Activated naive CD8-positive, alpha-beta T cell treated with anti-CD3 and anti-CD28 coated beads for 36 hours (primary cell): ENCODE results near the gene NAT8L. TPM values are rescaled to one million over a fixed set of nuclear protein-coding genes. Genes with fewer than 3 reads are reported as not detected.

ENCODE experiments used
- DNase-seq: peaks from one replicate; pipeline ENCODE4 v3.0.0; 2021
- H3K27ac Mint-ChIP-seq: one replicate; pipeline ENCODE4 v1.8.0; 2022; ENCODE audit warnings: mild to moderate bottlenecking, moderate library complexity, mixed read lengths
- H3K27me3 Mint-ChIP-seq: one replicate; pipeline ENCODE4 v1.8.0; 2022; ENCODE audit warnings: mild to moderate bottlenecking, mixed read lengths
- H3K36me3 Mint-ChIP-seq: one replicate; pipeline ENCODE4 v1.8.0; 2021; ENCODE audit warnings: mild to moderate bottlenecking, mixed read lengths
- H3K4me1 Mint-ChIP-seq: one replicate; pipeline ENCODE4 v1.8.0; 2021; ENCODE audit warnings: mixed read lengths
- H3K4me3 Mint-ChIP-seq: one replicate; pipeline ENCODE4 v1.8.0; 2022; ENCODE audit warnings: mild to moderate bottlenecking, moderate library complexity, mixed read lengths
- H3K9me3 Mint-ChIP-seq: one replicate; pipeline ENCODE4 v1.8.0; 2022; ENCODE audit warnings: mixed read lengths
- total RNA-seq, 2 experiments: library from RNA; stranded (reverse); gene quantifications; one replicate each; pipeline ENCODE4 v1.2.3, GENCODE V29; 2021

NAT8L gene
- total RNA-seq, 2 experiments from 2014 or later = 0.56 to 0.60 TPM

GRCh38 chr4:2075171-2075986 lies 16.3 kb downstream of the NAT8L start:
- Mint-ChIP-seq H3K36me3 (no peaks in the 10 kb centered on the region), H3K4me1 (peaks cover 2% of the 10 kb centered on the region), H3K27ac (no peak overlapping the region), H3K27me3 (no peaks in the 10 kb centered on the region), H3K4me3 (no peak overlapping the region), H3K9me3 (no peaks in the 10 kb centered on the region)
- no peak for DNase-seq

- peaks cover 2% of the 10 kb centered on the region for H3K4me1 Mint-ChIP-seq
- H3K4me3 Mint-ChIP-seq = no peak overlapping the region
- H3K36me3 Mint-ChIP-seq = no peaks in the 10 kb centered on the region
- DNase-seq = no peak
- H3K27me3 Mint-ChIP-seq = no peaks in the 10 kb centered on the region
- H3K27ac Mint-ChIP-seq = no peak overlapping the region
- H3K9me3 Mint-ChIP-seq = no peaks in the 10 kb centered on the region
Measured at GRCh38 chr4:2075987-2076907, 17.1 kb downstream of the NAT8L start.

GRCh38 chr4:2076908-2077536 lies 17.9 kb downstream of the NAT8L start:
- no peak overlapping the region for H3K4me3 Mint-ChIP-seq
- H3K4me1 Mint-ChIP-seq = peaks cover 2% of the 10 kb centered on the region
- H3K9me3 Mint-ChIP-seq = no peaks in the 10 kb centered on the region
- H3K27me3 Mint-ChIP-seq = no peaks in the 10 kb centered on the region
- no peak overlapping the region for H3K27ac Mint-ChIP-seq
- no peaks in the 10 kb centered on the region for H3K36me3 Mint-ChIP-seq
- no peak for DNase-seq

GRCh38 chr4:2077537-2078460 lies 18.7 kb downstream of the NAT8L start:
- Mint-ChIP-seq H3K9me3 (no peaks in the 10 kb centered on the region), H3K27ac (no peak overlapping the region), H3K36me3 (no peaks in the 10 kb centered on the region), H3K4me3 (no peak overlapping the region), H3K27me3 (no peaks in the 10 kb centered on the region), H3K4me1 (peaks cover 2% of the 10 kb centered on the region)
- DNase-seq = no peak

GRCh38 chr4:2078584-2078983 lies 19.5 kb downstream of the NAT8L start:
- H3K27ac Mint-ChIP-seq = no peak overlapping the region
- H3K9me3 Mint-ChIP-seq = no peaks in the 10 kb centered on the region
- no peaks in the 10 kb centered on the region for H3K27me3 Mint-ChIP-seq
- H3K4me3 Mint-ChIP-seq = no peak overlapping the region
- no peak for DNase-seq
- peaks cover 2% of the 10 kb centered on the region for H3K4me1 Mint-ChIP-seq
- H3K36me3 Mint-ChIP-seq = no peaks in the 10 kb centered on the region

GRCh38 chr4:2079006-2079405 lies 19.9 kb downstream of the NAT8L start:
- no peak for DNase-seq
- no peaks in the 10 kb centered on the region for H3K27me3 Mint-ChIP-seq
- H3K9me3 Mint-ChIP-seq = no peaks in the 10 kb centered on the region
- H3K4me3 Mint-ChIP-seq = no peak overlapping the region
- H3K4me1 Mint-ChIP-seq = peaks cover 2% of the 10 kb centered on the region
- H3K27ac Mint-ChIP-seq = no peak overlapping the region
- no peaks in the 10 kb centered on the region for H3K36me3 Mint-ChIP-seq

- Mint-ChIP-seq H3K27me3 (no peaks in the 10 kb centered on the region), H3K9me3 (no peaks in the 10 kb centered on the region), H3K27ac (no peak overlapping the region), H3K4me3 (no peak overlapping the region), H3K4me1 (peaks cover 2% of the 10 kb centered on the region), H3K36me3 (no peaks in the 10 kb centered on the region)
- no peak for DNase-seq
Measured at GRCh38 chr4:2079926-2080325, 20.8 kb downstream of the NAT8L start.

GRCh38 chr4:2080429-2081300 lies 21.5 kb downstream of the NAT8L start:
- no peak for DNase-seq

GRCh38 chr4:2081540-2081939 lies 22.4 kb downstream of the NAT8L start:
- Mint-ChIP-seq H3K4me1 (peaks cover 2% of the 10 kb centered on the region), H3K27ac (no peak overlapping the region), H3K36me3 (no peaks in the 10 kb centered on the region), H3K9me3 (no peaks in the 10 kb centered on the region), H3K4me3 (no peak overlapping the region), H3K27me3 (no peaks in the 10 kb centered on the region)
- DNase-seq = no peak

More at GRCh38 chr4:2080429-2081300, 21.5 kb downstream of the NAT8L start:
- H3K36me3 Mint-ChIP-seq = no peaks in the 10 kb centered on the region
- no peak overlapping the region for H3K4me3 Mint-ChIP-seq
- no peak overlapping the region for H3K27ac Mint-ChIP-seq
- H3K9me3 Mint-ChIP-seq = no peaks in the 10 kb centered on the region
- no peaks in the 10 kb centered on the region for H3K27me3 Mint-ChIP-seq
- peaks cover 2% of the 10 kb centered on the region for H3K4me1 Mint-ChIP-seq

GRCh38 chr4:2082118-2082517 lies 23.0 kb downstream of the NAT8L start:
- H3K4me1 Mint-ChIP-seq = peaks cover 2% of the 10 kb centered on the region
- H3K27ac Mint-ChIP-seq = no peak overlapping the region
- H3K36me3 Mint-ChIP-seq = no peaks in the 10 kb centered on the region
- H3K4me3 Mint-ChIP-seq = no peak overlapping the region
- DNase-seq = no peak
- no peaks in the 10 kb centered on the region for H3K27me3 Mint-ChIP-seq
- no peaks in the 10 kb centered on the region for H3K9me3 Mint-ChIP-seq

- DNase-seq = no peak
Measured at GRCh38 chr4:2082627-2083026, 23.5 kb downstream of the NAT8L start.

GRCh38 chr4:2083116-2083825 lies 24.1 kb downstream of the NAT8L start:
- no peaks in the 10 kb centered on the region for H3K36me3 Mint-ChIP-seq
- no peaks in the 10 kb centered on the region for H3K4me1 Mint-ChIP-seq
- H3K27ac Mint-ChIP-seq = no peak overlapping the region
- no peaks in the 10 kb centered on the region for H3K9me3 Mint-ChIP-seq
- H3K27me3 Mint-ChIP-seq = no peaks in the 10 kb centered on the region
- no peak overlapping the region for H3K4me3 Mint-ChIP-seq
- DNase-seq = no peak

More at GRCh38 chr4:2082627-2083026, 23.5 kb downstream of the NAT8L start:
- H3K27me3 Mint-ChIP-seq = no peaks in the 10 kb centered on the region
- H3K9me3 Mint-ChIP-seq = no peaks in the 10 kb centered on the region
- H3K27ac Mint-ChIP-seq = no peak overlapping the region
- H3K36me3 Mint-ChIP-seq = no peaks in the 10 kb centered on the region
- no peak overlapping the region for H3K4me3 Mint-ChIP-seq
- peaks cover 2% of the 10 kb centered on the region for H3K4me1 Mint-ChIP-seq

- Mint-ChIP-seq H3K4me1 (no peaks in the 10 kb centered on the region), H3K4me3 (no peak overlapping the region), H3K36me3 (no peaks in the 10 kb centered on the region), H3K27ac (no peak overlapping the region), H3K9me3 (no peaks in the 10 kb centered on the region), H3K27me3 (no peaks in the 10 kb centered on the region)
- DNase-seq = no peak
Measured at GRCh38 chr4:2083826-2084160, 24.7 kb downstream of the NAT8L start.
